ENCODE data around the gene CBX1. TPM values are rescaled to one million over a fixed set of nuclear protein-coding genes. Genes with fewer than 3 reads are reported as not detected.
"Not testable (repeated sequence)": the region's sequence is repeated elsewhere in the genome, so short reads cannot be mapped to it uniquely, and the experiment has no call there.

Gene CBX1
- total RNA-seq, 1 experiment from 2014 or later, result 157 TPM

DNA sequence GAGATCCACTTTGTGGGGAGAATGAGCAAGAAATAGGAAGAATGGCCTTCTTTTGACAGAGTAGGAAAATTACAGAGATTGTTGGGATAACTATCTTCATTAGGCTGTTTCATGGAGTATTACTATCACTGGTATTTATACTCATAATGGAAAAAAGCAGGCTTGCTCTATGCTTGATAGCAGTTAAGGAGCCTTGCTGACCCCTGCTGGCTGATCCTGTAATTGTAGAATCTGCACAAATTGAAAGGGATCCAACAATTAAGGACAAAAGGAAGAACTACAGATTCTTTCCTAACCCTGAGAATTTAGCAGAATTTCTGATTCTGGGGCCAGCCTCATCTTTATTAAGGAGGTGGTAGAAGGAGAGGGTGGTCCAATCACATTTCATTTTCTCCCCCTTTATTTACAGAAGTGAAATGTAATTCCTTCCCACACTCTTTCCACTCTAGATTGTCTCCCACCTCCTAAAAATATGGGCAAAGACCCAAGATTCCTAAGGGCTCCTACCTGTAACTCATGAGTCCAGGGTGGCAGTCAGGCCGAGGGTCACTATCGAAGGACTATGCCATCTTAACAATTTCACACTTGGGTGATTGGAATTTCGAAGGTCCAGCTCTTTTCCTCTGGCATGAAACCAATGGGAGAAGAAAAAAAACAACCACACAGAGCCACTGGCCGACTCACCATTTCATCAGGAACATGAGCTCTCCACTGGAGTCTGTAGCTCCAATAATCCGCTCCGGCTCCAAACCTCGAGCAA is 26.8 kb downstream of the CBX1 start:
- no TSS peak for BruUV-seq (replicated peaks)
- H3K27me3 ChIP-seq (ENCODE audit: control insufficient read depth, insufficient read depth, low read length), result no peaks in the 10 kb centered on the region
- DNase-seq (ENCODE audit: low read depth, low spot score), result peak; percentile 53
- ChIA-PET POLR2A (interaction anchor here (0.6 to 0.7 kb wide), 2 partner anchors 9 to 48 kb away, joined by 3 to 8 read pairs; no protein-coding TSS in a partner anchor), CTCF (interaction anchor here (0.6 to 1.1 kb wide), 3 partner anchors 20 to 118 kb away, joined by 3 to 6 read pairs (median 3); no protein-coding TSS in a partner anchor)
- H3K27ac ChIP-seq (ENCODE audit: low read length), result peak overlapping the region; percentile 32; the same call in 1 of the 2 replicates
- no peak for TF ChIP-seq TCF7L2 (IDR thresholded peaks at IDR 0.05; ENCODE audit: low read depth, low read length)
- TF ChIP-seq, protein P1, sequence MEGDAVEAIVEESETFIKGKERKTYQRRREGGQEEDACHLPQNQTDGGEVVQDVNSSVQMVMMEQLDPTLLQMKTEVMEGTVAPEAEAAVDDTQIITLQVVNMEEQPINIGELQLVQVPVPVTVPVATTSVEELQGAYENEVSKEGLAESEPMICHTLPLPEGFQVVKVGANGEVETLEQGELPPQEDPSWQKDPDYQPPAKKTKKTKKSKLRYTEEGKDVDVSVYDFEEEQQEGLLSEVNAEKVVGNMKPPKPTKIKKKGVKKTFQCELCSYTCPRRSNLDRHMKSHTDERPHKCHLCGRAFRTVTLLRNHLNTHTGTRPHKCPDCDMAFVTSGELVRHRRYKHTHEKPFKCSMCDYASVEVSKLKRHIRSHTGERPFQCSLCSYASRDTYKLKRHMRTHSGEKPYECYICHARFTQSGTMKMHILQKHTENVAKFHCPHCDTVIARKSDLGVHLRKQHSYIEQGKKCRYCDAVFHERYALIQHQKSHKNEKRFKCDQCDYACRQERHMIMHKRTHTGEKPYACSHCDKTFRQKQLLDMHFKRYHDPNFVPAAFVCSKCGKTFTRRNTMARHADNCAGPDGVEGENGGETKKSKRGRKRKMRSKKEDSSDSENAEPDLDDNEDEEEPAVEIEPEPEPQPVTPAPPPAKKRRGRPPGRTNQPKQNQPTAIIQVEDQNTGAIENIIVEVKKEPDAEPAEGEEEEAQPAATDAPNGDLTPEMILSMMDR (IDR thresholded peaks at IDR 0.05), result peak; percentile 85
- peak; percentile 0; the same call in 1 of the 2 replicates for TF ChIP-seq POLR2AphosphoS5 (IDR thresholded peaks at IDR 0.05; ENCODE audit: low read depth, low read length)
- no peak for TF ChIP-seq SIN3A (IDR thresholded peaks at IDR 0.05; ENCODE audit: borderline replicate concordance, insufficient read depth, low read depth, low read length)
- in situ Hi-C loops (cut with HindIII; ENCODE audit: low pct_unique_long_range_greater_than_20kb, low sequenced_read_pairs), result no loop called here
- H3K4me3 ChIP-seq (ENCODE audit: low read depth in 2 of 2, low read length in 2 of 2), result no peak overlapping the region
- no peaks in the 10 kb centered on the region for H3K9me3 ChIP-seq (ENCODE audit: control insufficient read depth, insufficient read depth, low read depth, low read length)
- H3K36me3 ChIP-seq (ENCODE audit: control insufficient read depth, insufficient read depth, low read length), result peaks cover 12% of the 10 kb centered on the region
- peaks cover 5% of the 10 kb centered on the region; the same call in 1 of the 2 replicates for H3K4me1 ChIP-seq (ENCODE audit: control insufficient read depth, insufficient read depth, low read length)
- intact Hi-C loops (cut with micrococcal nuclease; ENCODE audit: unreplicated experiment), result loop anchor here (1.0 kb wide), 1 partner anchor 48 kb away; no protein-coding TSS in a partner anchor
- ATAC-seq, result peak; percentile 82

DNA sequence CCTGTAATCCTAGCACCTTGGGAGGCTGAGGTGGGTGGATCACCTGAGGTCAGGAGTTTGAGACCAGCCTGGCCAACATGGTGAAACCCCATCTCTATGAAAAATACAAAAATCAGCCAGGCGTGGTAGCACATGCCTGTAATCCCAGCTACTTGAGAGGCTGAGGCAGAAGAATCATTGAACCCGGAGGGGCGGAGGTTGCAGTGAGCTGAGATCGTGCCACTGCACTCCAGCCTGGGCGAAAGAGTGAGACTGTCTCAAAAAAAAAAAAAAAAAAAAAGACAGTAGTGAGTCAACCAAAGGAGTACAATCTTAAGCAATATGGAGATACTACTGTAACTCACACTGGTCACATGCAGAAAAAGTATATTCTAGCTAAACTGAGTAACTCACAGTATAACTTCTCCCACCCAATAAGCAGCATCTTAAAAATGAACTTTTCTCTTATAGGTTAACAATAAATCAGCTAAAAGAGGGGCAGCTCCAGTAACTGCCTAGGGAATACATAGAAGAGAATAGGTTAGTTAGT is 27.6 kb downstream of the CBX1 start:
- CTCF ChIA-PET, result interaction anchor here (1.1 kb wide), 1 partner anchor 19 kb away, joined by 3 read pairs; no protein-coding TSS in a partner anchor
- DNase-seq (ENCODE audit: low read depth, low spot score); BruUV-seq (replicated peaks); H3K27ac ChIP-seq (ENCODE audit: low read length); H3K4me1 ChIP-seq (ENCODE audit: control insufficient read depth, insufficient read depth, low read length); H3K4me3 ChIP-seq (ENCODE audit: low read depth in 2 of 2, low read length in 2 of 2); H3K27me3 ChIP-seq (ENCODE audit: control insufficient read depth, insufficient read depth, low read length); H3K9me3 ChIP-seq (ENCODE audit: control insufficient read depth, insufficient read depth, low read depth, low read length); ATAC-seq; POLR2A ChIA-PET; in situ Hi-C loops (cut with HindIII; ENCODE audit: low pct_unique_long_range_greater_than_20kb, low sequenced_read_pairs): not testable (repeated sequence)
- peaks cover 12% of the 10 kb centered on the region for H3K36me3 ChIP-seq (ENCODE audit: control insufficient read depth, insufficient read depth, low read length)
- intact Hi-C loops (cut with micrococcal nuclease; ENCODE audit: unreplicated experiment), result loop anchor here (1.0 kb wide), 1 partner anchor 47 kb away; no protein-coding TSS in a partner anchor

DNA sequence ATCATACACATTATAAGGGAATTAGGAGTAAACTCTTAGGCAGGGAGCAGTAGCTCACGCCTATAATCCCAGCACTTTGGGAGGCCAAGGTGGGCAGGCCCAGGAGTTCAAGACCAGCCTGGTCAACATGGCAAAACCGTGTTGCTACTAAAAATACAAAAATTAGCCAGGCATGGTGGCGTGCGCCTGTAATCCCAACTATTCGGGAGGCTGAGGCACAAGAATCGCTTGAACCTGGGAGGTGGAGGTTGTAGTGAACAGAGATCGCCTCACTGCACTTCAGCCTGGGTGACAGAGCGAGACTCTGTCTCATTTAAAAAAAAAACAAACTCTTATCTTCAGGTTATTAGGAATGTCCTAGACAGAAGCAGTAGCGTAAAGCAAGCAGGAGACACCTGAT is 28.5 kb downstream of the CBX1 start:
- ChIA-PET POLR2A (interaction anchor here (0.6 kb wide), 1 partner anchor 561 kb away, joined by 4 read pairs; no protein-coding TSS in a partner anchor), CTCF (interaction anchor here (0.6 kb wide), 1 partner anchor 95 kb away, joined by 9 read pairs; no protein-coding TSS in a partner anchor)
- intact Hi-C loops (cut with micrococcal nuclease; ENCODE audit: unreplicated experiment); H3K27me3 ChIP-seq (ENCODE audit: control insufficient read depth, insufficient read depth, low read length); H3K4me3 ChIP-seq (ENCODE audit: low read depth in 2 of 2, low read length in 2 of 2); H3K27ac ChIP-seq (ENCODE audit: low read length); DNase-seq (ENCODE audit: low read depth, low spot score); in situ Hi-C loops (cut with HindIII; ENCODE audit: low pct_unique_long_range_greater_than_20kb, low sequenced_read_pairs); ATAC-seq; H3K4me1 ChIP-seq (ENCODE audit: control insufficient read depth, insufficient read depth, low read length); H3K9me3 ChIP-seq (ENCODE audit: control insufficient read depth, insufficient read depth, low read depth, low read length); BruUV-seq (replicated peaks): not testable (repeated sequence)
- peaks cover 12% of the 10 kb centered on the region for H3K36me3 ChIP-seq (ENCODE audit: control insufficient read depth, insufficient read depth, low read length)

DNA sequence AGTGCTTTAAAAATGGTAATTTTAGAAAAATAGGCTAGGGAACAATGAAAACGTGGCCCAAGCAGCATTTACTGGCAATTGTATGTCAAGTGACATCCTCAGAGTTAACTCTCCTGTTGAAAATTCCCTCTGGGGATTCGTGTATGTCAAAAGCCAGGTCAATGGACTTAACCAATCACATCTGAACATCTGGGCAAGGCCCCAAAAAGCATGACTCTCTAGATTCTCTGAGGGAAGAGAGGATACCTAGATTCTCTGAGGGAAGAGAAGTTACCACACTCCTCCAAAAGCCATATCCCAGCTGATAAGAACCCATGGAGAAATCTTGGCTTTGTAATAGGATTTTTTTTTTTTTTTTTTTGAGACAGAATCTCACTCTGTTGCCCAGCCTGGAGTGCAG is 29.6 kb downstream of the CBX1 start:
- Histone ChIP-seq H3K27ac (ENCODE audit: low read length) (no peak overlapping the region), H3K9me3 (ENCODE audit: control insufficient read depth, insufficient read depth, low read depth, low read length) (no peaks in the 10 kb centered on the region), H3K27me3 (ENCODE audit: control insufficient read depth, insufficient read depth, low read length) (no peaks in the 10 kb centered on the region), H3K36me3 (ENCODE audit: control insufficient read depth, insufficient read depth, low read length) (peaks cover 12% of the 10 kb centered on the region), H3K4me3 (ENCODE audit: low read depth in 2 of 2, low read length in 2 of 2) (no peak overlapping the region), H3K4me1 (ENCODE audit: control insufficient read depth, insufficient read depth, low read length) (peaks cover 5% of the 10 kb centered on the region; the same call in 1 of the 2 replicates)
- DNase-seq (ENCODE audit: low read depth, low spot score) (no peak), ATAC-seq (no peak)
- ChIA-PET CTCF (interaction anchor here (0.7 kb wide), 1 partner anchor 22 kb away, joined by 5 read pairs; no protein-coding TSS in a partner anchor), POLR2A (no interaction called here)
- intact Hi-C loops (cut with micrococcal nuclease; ENCODE audit: unreplicated experiment) (no loop called here), in situ Hi-C loops (cut with HindIII; ENCODE audit: low pct_unique_long_range_greater_than_20kb, low sequenced_read_pairs) (no loop called here)
- BruUV-seq (replicated peaks), result no TSS peak
- TF ChIP-seq, protein P2, sequence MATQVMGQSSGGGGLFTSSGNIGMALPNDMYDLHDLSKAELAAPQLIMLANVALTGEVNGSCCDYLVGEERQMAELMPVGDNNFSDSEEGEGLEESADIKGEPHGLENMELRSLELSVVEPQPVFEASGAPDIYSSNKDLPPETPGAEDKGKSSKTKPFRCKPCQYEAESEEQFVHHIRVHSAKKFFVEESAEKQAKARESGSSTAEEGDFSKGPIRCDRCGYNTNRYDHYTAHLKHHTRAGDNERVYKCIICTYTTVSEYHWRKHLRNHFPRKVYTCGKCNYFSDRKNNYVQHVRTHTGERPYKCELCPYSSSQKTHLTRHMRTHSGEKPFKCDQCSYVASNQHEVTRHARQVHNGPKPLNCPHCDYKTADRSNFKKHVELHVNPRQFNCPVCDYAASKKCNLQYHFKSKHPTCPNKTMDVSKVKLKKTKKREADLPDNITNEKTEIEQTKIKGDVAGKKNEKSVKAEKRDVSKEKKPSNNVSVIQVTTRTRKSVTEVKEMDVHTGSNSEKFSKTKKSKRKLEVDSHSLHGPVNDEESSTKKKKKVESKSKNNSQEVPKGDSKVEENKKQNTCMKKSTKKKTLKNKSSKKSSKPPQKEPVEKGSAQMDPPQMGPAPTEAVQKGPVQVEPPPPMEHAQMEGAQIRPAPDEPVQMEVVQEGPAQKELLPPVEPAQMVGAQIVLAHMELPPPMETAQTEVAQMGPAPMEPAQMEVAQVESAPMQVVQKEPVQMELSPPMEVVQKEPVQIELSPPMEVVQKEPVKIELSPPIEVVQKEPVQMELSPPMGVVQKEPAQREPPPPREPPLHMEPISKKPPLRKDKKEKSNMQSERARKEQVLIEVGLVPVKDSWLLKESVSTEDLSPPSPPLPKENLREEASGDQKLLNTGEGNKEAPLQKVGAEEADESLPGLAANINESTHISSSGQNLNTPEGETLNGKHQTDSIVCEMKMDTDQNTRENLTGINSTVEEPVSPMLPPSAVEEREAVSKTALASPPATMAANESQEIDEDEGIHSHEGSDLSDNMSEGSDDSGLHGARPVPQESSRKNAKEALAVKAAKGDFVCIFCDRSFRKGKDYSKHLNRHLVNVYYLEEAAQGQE (IDR thresholded peaks at IDR 0.05; ENCODE audit: insufficient read depth in 1 of 2, low read depth in 2 of 2, low read length in 1 of 2), result no peak
- TF ChIP-seq SIN3A (IDR thresholded peaks at IDR 0.05; ENCODE audit: borderline replicate concordance, insufficient read depth, low read depth, low read length) (no peak), POLR2AphosphoS5 (IDR thresholded peaks at IDR 0.05; ENCODE audit: low read depth, low read length) (no peak), TCF7L2 (IDR thresholded peaks at IDR 0.05; ENCODE audit: low read depth, low read length) (no peak)
- TF ChIP-seq, protein P1 (IDR thresholded peaks at IDR 0.05), result no peak
